Activated naive CD8-positive, alpha-beta T cell (primary cell): ENCODE results near the gene WTAP.
A peak's percentile ranks its signal among the peaks of the same experiment; 100 is the strongest.
"Not testable (repeated sequence)": the region's sequence is repeated elsewhere in the genome, so short reads cannot be mapped to it uniquely, and the experiment has no call there.

Source experiments
- H3K27ac Mint-ChIP-seq: one replicate; pipeline ENCODE4 v1.8.0; 2021; ENCODE audit warnings: mixed read lengths
- H3K27me3 Mint-ChIP-seq: one replicate; pipeline ENCODE4 v1.8.0; 2021; ENCODE audit warnings: mixed read lengths
- H3K36me3 Mint-ChIP-seq: one replicate; pipeline ENCODE4 v1.8.0; 2021; ENCODE audit warnings: mixed read lengths
- H3K4me1 Mint-ChIP-seq: one replicate; pipeline ENCODE4 v1.8.0; 2021; ENCODE audit warnings: low read depth, mixed read lengths
- H3K4me3 Mint-ChIP-seq: one replicate; pipeline ENCODE4 v1.8.0; 2021; ENCODE audit warnings: mild to moderate bottlenecking, mixed read lengths
- H3K9me3 Mint-ChIP-seq: one replicate; pipeline ENCODE4 v1.8.0; 2021; ENCODE audit warnings: low read depth, mixed read lengths

Gene WTAP

DNA sequence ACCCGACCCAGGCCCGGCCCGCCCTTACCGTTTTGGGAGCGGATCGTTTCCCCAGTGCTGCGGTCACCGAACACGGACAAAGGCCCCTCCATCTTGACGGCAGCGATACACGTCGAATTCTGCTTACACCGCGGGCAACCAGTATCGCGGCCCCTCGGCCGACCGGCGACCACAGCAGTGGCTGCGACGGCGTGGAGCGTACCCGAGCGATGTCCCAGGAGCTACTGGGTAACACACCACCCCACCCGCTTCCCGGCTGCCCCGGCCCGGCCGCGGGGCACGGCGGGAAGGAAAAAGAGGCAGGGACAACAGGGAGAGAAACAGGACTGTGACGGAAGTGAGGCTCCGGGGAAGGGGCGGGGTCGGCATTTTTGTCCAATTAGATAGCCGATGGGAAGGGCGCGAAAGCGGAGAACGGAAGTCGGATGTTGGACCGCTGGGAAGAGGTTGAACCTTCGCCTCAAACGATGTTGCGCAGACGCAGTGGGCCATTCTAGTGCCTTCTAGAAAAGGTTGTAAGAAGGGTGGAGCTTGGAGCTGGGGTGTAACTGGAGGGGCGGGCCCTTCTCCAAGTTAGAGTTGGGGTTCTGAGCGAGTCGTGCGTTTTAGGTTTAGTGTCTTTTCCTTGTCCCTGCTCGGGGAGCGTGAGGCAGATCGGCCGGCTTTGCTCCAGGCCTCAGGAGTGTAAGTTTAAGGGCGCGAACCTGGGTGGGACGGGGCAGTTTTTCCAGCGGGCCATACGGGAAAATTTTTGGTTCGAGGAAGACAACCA, 62.3 kb downstream of the WTAP start, which contains the start of gene TCP1:
TCP1 (minus strand) TSS at position 226 of the 772 bp plus-strand sequence; CDS start at position 92, 134 bp downstream.
- Mint-ChIP-seq H3K27ac (peak within 1 kb of the TSS; percentile 98), H3K4me3 (peak within 1 kb of the TSS; percentile 98), H3K36me3 (peaks cover 13% of the 10 kb centered on the region), H3K9me3 (no peaks in the 10 kb centered on the region), H3K4me1 (peaks cover 60% of the 10 kb centered on the region), H3K27me3 (no peaks in the 10 kb centered on the region)

DNA sequence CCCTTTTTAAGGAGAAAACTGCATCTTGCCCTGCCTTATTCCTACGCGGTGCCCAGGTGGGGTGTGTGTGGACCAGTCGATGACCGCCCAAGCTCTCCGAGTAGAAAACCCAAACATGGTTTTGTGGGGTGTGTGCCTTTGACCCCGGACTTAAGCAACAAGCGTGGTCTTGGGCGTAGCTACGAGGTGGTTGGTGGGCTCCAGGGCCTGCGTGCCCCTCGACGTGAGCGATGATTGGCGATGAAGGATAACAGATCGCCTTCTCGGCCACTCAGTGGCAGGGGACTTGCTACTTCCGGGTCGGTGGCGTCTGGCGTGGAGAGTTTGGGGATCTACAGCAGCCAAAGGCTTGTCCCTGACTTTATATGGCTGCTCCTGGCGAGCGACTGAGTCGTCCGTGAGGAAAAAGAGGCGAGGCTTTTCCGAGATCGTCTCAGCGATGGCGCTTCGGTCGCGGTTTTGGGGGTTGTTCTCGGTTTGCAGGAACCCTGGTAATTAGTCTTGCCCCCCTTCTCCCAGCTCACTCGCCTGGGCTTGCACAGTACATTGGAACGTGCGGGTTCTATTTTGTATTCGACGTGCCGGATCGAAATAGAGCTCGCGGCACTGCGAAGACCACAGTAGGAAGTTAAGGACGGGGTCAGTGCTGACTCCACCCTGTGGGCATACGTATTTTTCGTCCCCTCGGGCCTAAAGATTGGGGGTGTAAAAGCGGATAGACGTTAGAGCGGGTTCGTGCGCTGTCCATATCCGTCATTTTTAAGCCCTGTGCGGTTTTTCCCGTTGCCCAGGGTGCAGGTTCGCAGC, 63.0 kb downstream of the WTAP start, which contains the start of gene MRPL18:
MRPL18 (plus strand) TSS at position 319 of the 807 bp plus-strand sequence; CDS start at position 440, 121 bp downstream.
- H3K9me3 Mint-ChIP-seq: no peaks in the 10 kb centered on the region
- peaks cover 60% of the 10 kb centered on the region for H3K4me1 Mint-ChIP-seq
- H3K36me3 Mint-ChIP-seq: peaks cover 13% of the 10 kb centered on the region
- no peaks in the 10 kb centered on the region for H3K27me3 Mint-ChIP-seq
- peak within 1 kb of the TSS; percentile 98 for H3K27ac Mint-ChIP-seq
- peak within 1 kb of the TSS; percentile 98 for H3K4me3 Mint-ChIP-seq

DNA sequence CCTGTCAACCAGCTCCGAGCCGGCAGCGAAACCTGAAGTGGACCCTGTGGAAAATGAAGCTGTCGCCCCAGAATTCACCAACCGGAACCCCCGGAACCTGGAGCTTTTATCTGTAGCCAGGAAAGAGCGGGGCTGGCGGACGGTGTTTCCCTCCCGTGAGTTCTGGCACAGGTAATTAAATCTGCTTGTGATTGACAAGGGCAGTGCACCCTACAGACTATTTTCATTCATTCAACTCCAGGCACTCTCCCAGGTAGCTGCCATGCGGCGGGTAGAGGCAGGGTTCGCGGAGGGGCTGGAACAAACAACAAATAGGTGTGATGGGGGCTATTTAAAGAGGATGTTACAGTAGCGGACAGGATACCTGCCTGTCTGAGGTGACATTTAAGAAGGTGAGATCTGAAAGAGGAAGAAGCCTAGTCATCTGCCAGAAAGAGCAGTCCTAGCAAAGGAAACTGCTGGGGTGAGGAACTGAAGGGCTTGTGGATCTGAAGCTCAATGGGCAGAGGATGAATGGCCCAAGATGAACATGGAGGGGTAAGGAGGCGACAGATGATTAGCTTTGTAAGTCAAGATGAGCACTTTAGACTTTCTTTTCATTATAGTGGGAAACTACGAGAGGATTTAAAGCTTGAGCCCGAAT, 63.8 kb downstream of the WTAP start:
- peak overlapping the region; percentile 98 for H3K27ac Mint-ChIP-seq
- H3K4me3 Mint-ChIP-seq: peak overlapping the region; percentile 98
- H3K36me3 Mint-ChIP-seq: peaks cover 13% of the 10 kb centered on the region
- peaks cover 56% of the 10 kb centered on the region for H3K4me1 Mint-ChIP-seq
- H3K27me3 Mint-ChIP-seq: no peaks in the 10 kb centered on the region
- no peaks in the 10 kb centered on the region for H3K9me3 Mint-ChIP-seq

DNA sequence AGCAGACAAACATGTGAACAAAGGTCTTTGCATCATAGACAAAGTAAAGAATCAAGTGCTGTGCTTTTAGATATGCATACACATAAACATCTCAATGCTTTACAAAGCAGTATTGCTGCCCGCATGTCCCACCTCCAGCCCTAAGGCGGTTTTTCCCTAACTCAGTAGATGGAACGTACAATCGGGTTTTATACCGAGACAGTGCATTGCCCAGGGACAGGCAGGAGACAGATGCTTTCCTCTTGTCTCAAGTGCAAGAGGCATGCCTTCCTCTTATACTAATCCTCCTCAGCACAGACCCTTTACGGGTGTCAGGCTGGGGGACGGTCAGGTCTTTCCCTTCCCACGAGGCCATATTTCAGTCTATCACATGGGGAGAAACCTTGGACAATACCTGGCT, 67.7 kb downstream of the WTAP start:
- peak overlapping the region; percentile 43 for H3K27ac Mint-ChIP-seq
- peaks cover 58% of the 10 kb centered on the region for H3K4me1 Mint-ChIP-seq
- H3K4me3 Mint-ChIP-seq, H3K27me3 Mint-ChIP-seq, H3K36me3 Mint-ChIP-seq, H3K9me3 Mint-ChIP-seq: not testable (repeated sequence)

DNA sequence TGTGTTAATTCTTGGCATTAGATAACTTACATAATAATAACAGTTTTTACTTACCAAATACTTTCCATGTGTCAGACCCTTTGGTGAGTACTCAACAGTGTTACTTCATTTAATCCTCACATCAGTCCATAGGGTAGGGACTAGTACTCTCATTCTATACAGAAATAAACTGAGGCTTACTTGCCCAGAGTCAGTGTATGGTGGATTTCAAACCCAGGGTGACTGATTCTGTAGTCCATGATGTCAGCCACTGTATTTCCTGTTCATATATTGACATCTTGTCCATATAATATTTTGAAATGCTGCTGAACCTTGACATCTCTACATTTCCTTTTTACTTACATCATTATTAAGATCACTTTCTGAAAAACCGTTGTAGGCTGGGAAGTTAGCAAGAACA, 70.2 kb downstream of the WTAP start:
- H3K4me3 Mint-ChIP-seq: no peak overlapping the region
- H3K36me3 Mint-ChIP-seq: peaks cover 2% of the 10 kb centered on the region
- peaks cover 44% of the 10 kb centered on the region for H3K4me1 Mint-ChIP-seq
- H3K27me3 Mint-ChIP-seq: no peaks in the 10 kb centered on the region
- peak overlapping the region; percentile 70 for H3K27ac Mint-ChIP-seq
- no peaks in the 10 kb centered on the region for H3K9me3 Mint-ChIP-seq

DNA sequence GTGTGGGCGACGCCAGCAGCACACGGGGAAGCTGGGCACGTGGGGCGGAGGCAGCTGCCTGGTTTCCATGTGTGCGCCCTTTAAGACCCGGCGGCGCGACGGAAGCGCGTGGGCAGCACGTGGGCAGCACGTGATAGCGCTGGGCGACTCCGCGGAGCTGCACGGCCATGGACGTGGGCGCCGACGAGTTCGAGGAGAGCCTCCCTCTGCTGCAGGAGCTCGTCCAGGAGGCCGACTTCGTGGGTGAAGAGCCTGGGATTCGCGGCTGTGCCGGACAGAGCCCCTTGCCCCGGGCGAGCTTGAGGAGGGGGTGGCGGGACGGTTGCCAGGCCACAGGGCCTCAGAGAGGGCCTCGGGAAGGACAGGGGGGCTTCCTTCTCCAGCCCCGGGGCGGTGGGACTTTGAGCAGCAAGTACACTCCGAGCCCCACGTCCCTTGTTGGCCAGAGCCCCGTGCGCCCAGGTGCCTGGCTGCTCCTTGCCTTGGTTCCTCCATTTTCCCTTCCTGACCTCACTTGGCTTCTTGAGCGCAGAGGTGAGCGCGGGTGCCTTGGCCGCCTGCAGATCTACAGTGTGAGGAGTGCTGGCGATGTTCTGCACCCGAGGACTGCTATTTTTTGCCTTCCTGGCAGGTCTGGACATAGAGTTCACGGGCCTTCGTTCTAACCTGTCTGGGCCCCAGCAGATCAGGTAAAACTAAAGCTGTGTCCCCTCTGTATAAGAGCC, 73.0 kb downstream of the WTAP start, which contains the start of gene PNLDC1:
PNLDC1 (plus strand) TSS at position 136 of the 725 bp plus-strand sequence; CDS start at position 168, 32 bp downstream.
- H3K27ac Mint-ChIP-seq: peak within 1 kb of the TSS; percentile 13
- peaks cover 26% of the 10 kb centered on the region for H3K4me1 Mint-ChIP-seq
- no peak within 1 kb of the TSS for H3K4me3 Mint-ChIP-seq
- H3K36me3 Mint-ChIP-seq: no peaks in the 10 kb centered on the region
- H3K9me3 Mint-ChIP-seq: no peaks in the 10 kb centered on the region
- H3K27me3 Mint-ChIP-seq: no peaks in the 10 kb centered on the region

DNA sequence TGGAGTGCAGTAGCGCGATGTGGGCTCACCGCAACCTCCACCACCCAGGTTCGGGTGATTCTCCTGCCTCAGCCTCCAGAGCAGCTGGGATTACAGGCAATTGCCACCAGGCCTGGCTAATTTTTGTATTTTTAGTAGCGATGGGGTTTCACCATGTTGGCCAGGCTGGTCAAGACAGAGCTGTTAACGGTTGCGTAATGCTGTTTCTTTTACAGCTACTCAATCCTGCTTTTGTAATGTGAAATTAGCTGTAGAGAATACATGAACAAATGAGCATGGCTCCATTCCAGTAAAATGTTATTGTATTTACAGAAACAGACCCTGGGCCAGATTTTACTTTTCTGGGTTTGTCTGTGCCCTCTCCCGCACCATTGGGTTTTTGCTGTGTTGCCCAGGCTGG, 74.6 kb downstream of the WTAP start:
- peaks cover 3% of the 10 kb centered on the region for H3K36me3 Mint-ChIP-seq
- H3K9me3 Mint-ChIP-seq: no peaks in the 10 kb centered on the region
- no peaks in the 10 kb centered on the region for H3K27me3 Mint-ChIP-seq
- H3K27ac Mint-ChIP-seq: peak overlapping the region; percentile 22
- H3K4me1 Mint-ChIP-seq: peaks cover 16% of the 10 kb centered on the region
- no peak overlapping the region for H3K4me3 Mint-ChIP-seq

DNA sequence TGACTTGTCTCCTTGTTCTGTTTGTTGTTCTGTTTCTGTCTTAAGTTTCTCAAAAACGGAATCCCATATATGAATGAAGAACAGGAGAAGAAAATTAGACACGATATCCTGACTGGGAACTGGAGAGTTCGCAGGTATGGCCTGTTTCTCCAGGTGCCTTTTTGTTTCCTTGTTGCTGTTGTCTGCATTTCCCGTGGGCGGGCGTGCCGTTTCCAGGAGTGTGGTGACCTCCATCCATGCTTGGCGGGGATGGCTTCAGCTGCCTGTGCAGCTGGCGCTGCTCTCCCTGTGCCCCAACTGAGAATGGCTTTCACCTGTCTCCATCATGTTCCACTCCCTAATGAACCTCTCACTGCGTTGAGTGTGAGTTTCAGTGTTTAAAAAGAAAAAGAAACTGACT, 77.2 kb downstream of the WTAP start:
- H3K27ac Mint-ChIP-seq: no peak overlapping the region
- H3K9me3 Mint-ChIP-seq: no peaks in the 10 kb centered on the region
- H3K4me1 Mint-ChIP-seq: no peaks in the 10 kb centered on the region
- no peaks in the 10 kb centered on the region for H3K27me3 Mint-ChIP-seq
- H3K4me3 Mint-ChIP-seq: no peak overlapping the region
- peaks cover 4% of the 10 kb centered on the region for H3K36me3 Mint-ChIP-seq

DNA sequence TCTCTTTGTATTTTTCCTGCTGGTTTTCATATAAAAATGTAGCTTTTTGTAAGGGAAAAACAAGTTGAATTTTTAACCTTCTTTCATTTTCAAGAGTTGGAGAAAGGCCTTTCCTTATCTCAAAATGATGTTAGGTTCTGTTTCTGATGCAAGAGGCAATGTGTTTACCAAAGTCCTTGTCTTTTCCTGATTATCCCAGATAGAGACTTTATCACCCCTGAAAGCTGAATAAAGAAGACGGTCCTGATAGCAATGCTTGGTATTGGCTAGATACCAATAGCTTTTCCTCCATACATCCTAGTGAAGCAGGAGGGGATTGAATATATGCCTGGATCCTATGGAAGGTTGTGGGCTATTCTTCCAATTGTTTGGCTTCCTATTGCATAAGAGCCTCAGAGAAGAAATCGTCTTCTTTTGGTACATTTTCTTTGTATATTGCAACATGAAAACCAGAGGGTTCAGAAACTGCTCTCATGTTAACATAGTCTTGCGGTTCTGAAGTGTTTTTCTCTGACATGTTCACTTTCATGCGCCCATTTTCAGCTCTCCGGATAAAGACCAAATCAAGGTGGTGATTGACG, 78.2 kb downstream of the WTAP start:
- H3K27me3 Mint-ChIP-seq: no peaks in the 10 kb centered on the region
- H3K27ac Mint-ChIP-seq: no peak overlapping the region
- no peaks in the 10 kb centered on the region for H3K4me1 Mint-ChIP-seq
- H3K4me3 Mint-ChIP-seq: no peak overlapping the region
- H3K9me3 Mint-ChIP-seq: no peaks in the 10 kb centered on the region
- H3K36me3 Mint-ChIP-seq: peaks cover 8% of the 10 kb centered on the region
